Stimulated activated CD8-positive, alpha-beta memory T cell treated with anti-CD3 and anti-CD28 coated beads, Interleukin-4, amount 100 ng/mL, for 4 hours (primary cell): ENCODE data around the gene LEO1.

Experiments used
- DNase-seq, 2 donors: peaks; one replicate each; pipeline ENCODE4 v3.0.0-alpha.2; 2020; ENCODE audit warnings: low read depth in 2 of 2, low spot score in 1 of 2

LEO1 gene

GRCh38 chr15:51932161-51932560 lies 39.4 kb downstream of the LEO1 start:
- no peak for DNase-seq

- DNase-seq: no peak
These were observed 39.9 kb downstream of the LEO1 start for GRCh38 chr15:51931638-51932037.

- DNase-seq: no peak
These were observed 40.6 kb downstream of the LEO1 start for GRCh38 chr15:51931016-51931415.

- DNase-seq: no peak
These were observed 44.8 kb downstream of the LEO1 start for GRCh38 chr15:51926809-51927208.

- DNase-seq: no peak
These were observed 47.2 kb downstream of the LEO1 start for GRCh38 chr15:51924156-51925068.

GRCh38 chr15:51917493-51917892 lies 54.1 kb downstream of the LEO1 start:
- no peak for DNase-seq

- DNase-seq: no peak
These were observed 59.0 kb downstream of the LEO1 start for GRCh38 chr15:51912528-51912927.

GRCh38 chr15:51909584-51909983 lies 62.0 kb downstream of the LEO1 start:
- no peak for DNase-seq

GRCh38 chr15:51908316-51908715 lies 63.3 kb downstream of the LEO1 start:
- no peak for DNase-seq

GRCh38 chr15:51907136-51907862 lies 64.3 kb downstream of the LEO1 start:
- no peak for DNase-seq

- no peak for DNase-seq
These were observed 66.6 kb downstream of the LEO1 start for GRCh38 chr15:51904931-51905330.

GRCh38 chr15:51904421-51904820 lies 67.2 kb downstream of the LEO1 start:
- no peak for DNase-seq

- DNase-seq: no peak
These were observed 82.1 kb downstream of the LEO1 start for GRCh38 chr15:51889486-51889885.

GRCh38 chr15:51888593-51889195 lies 82.9 kb downstream of the LEO1 start:
- DNase-seq: no peak
